Spinal cord (tissue), 10 donors: ENCODE data around the gene PSMA2. TPM values are rescaled to one million over a fixed set of nuclear protein-coding genes. Genes with fewer than 3 reads are reported as not detected.
A peak's percentile ranks its signal among the peaks of the same experiment; 100 is the strongest.

ENCODE experiments used
- DNase-seq, 6 donors: peaks; one replicate each; pipeline versions ENCODE4 v3.0.0 to v3.0.0-alpha.2; 2013 to 2015; ENCODE audit warnings: low spot score in 6 of 6, low read depth in 4 of 6
- H3K27ac ChIP-seq: one replicate; pipeline ENCODE4 v1.5.1; 2013; ENCODE audit warnings: low read depth, low read length, control low read depth
- H3K27me3 ChIP-seq: one replicate; pipeline ENCODE4 v1.6.1; 2013; ENCODE audit warnings: low read length; ENCODE audit not compliant: control insufficient read depth, insufficient read depth
- H3K36me3 ChIP-seq: one replicate; pipeline ENCODE4 v1.6.1; 2013; ENCODE audit warnings: low read length; ENCODE audit not compliant: control insufficient read depth, insufficient read depth
- H3K4me1 ChIP-seq: one replicate; pipeline ENCODE4 v1.6.1; 2013; ENCODE audit warnings: low read length; ENCODE audit not compliant: control insufficient read depth, insufficient read depth
- H3K4me3 ChIP-seq: one replicate; pipeline ENCODE4 v1.5.1; 2013; ENCODE audit warnings: low read depth, low read length, control low read depth
- H3K9me3 ChIP-seq: one replicate; pipeline ENCODE4 v1.6.1; 2013; ENCODE audit warnings: low read length; ENCODE audit not compliant: control insufficient read depth, insufficient read depth
- WGBS: methylation state at CpG from one replicate; pipeline ENCODE4 v1.1.5; 2013; ENCODE audit warnings: missing lambda C conversion rate; ENCODE audit not compliant: insufficient coverage; 5-methylcytosine and 5-hydroxymethylcytosine counted together
- polyA plus RNA-seq, 2 donors: library from polyadenylated mRNA; unstranded; fragments of 120-200 nt; gene quantifications; one replicate each; pipeline ENCODE4 v1.2.1, GENCODE V29; 2013; ENCODE audit not compliant: insufficient read length in 2 of 2
- total RNA-seq, 2 donors: library from RNA; depleted of rRNA in 1 of 2; stranded (reverse); fragments of 120-200 nt in 1 of 2; fragments of >200 nt in 1 of 2; gene quantifications; one replicate each; pipeline versions ENCODE4 v1.2.3 to v1.2.4, GENCODE V29; 2013 to 2014
- donor health status: healthy.

The PSMA2 gene
- total and polyA plus RNA-seq, 4 donors, result 46.4 to 150 (median 115) TPM

DNA sequence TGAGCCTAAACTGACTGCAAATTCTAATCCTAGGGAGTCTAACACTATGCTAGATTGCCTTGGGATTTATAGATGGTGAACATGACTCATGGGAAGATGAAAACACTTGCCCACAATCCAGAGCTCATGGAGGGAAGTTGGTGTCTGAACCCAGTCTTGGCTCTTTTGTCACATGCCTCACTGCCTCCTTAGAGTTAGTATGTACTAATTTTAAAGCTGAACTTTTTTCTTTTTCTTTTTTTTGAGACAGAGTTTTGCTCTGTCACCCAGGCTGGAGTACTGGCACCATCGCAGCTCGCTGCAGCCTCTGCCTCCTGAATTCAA is 14.6 kb upstream of the PSMA2 start:
- DNase-seq, result no peak
- no peaks in the 10 kb centered on the region for H3K36me3 ChIP-seq
- H3K4me1 ChIP-seq, result no peaks in the 10 kb centered on the region
- no peaks in the 10 kb centered on the region for H3K27me3 ChIP-seq
- no peaks in the 10 kb centered on the region for H3K9me3 ChIP-seq
- WGBS, result 95% methylated on average over 2 of the region's 2 CpGs
- H3K4me3 ChIP-seq, result no peak overlapping the region
- H3K27ac ChIP-seq, result no peak overlapping the region

DNA sequence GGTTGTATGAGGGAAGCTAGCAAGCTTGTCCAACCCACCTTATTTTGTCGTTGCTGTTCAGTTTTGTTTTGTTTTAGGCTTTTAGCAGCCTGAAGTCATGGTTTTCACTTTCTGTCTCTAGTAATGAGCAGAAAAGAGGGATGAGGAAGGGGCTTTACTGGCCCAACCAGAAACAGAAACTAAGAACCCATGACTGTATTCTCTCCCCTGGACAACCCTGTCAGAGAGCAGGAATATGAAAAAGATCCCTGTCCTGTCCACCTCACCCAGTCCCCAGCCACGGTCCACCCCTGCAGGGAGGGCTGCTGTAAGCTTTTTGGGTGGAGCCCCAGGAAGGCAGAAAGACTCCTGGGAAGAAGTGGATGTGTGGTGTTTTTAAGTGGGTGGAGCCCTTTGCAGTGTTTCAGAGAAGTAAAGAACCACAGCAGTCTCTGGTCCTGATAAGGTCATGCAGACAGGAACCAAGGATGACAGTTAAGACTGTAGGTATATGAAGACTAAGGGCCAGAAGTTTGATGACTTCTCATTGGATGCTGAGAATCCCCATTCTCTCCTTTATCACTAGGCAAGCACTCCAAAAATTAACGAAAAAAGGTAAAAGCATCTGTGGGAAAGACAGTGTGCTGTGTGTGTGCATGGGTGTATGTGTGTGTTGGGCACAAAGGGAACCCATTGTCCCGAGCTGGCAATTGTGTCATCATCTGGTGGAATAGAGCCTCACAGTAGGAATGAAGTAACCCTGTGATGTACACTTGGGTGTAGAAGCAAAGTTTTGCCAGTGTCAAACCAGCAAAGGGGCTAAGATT is 14.1 kb upstream of the PSMA2 start:
- Histone ChIP-seq H3K9me3 (no peaks in the 10 kb centered on the region), H3K4me1 (peaks cover 3% of the 10 kb centered on the region), H3K4me3 (no peak overlapping the region), H3K36me3 (no peaks in the 10 kb centered on the region), H3K27me3 (no peaks in the 10 kb centered on the region), H3K27ac (no peak overlapping the region)
- no peak for DNase-seq
- WGBS, result 78% methylated on average over 1 of the region's 4 CpGs

DNA sequence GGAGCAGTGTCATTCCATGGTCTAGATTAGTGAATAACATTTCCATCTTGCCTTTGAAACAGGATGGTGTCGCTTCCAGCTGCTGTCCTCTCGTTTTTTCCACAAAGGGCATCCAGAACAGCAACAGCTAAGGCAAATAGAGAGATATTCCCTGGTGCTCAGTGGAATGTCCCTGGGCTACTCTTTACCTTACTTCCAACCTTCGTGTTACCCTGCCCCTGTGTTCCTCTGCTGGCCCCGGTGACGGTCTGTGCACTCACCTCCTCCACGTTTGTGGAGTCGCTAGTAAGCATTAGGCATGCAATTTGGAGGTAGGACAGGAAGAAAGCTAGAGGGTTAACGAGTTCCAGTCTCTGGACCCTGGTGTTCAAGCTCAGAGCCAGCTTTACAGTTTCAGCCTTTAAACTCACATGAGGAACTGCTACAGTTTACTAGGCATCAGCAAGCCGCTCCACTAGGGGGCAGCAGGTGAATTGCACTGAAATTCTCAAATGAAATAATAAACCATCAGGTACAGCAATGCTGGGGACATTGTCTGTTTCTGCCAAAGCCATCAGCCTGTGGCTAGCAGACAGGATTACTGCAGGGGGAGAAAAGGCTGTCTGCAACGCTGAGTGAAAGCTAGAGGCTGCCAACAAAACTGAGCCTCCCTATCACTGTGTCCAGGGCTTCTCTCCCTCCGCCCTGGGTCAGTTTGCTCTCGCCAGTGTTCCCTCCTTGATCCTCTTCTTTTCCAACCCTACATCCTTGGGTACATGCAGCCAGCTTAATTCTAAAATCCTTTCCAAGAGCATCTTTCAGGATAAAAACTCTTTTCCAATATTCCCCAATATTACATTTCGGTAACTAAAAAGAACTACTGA is 9.2 kb upstream of the PSMA2 start:
- Histone ChIP-seq H3K4me1 (peaks cover 3% of the 10 kb centered on the region), H3K27ac (no peak overlapping the region), H3K4me3 (no peak overlapping the region), H3K36me3 (peaks cover 7% of the 10 kb centered on the region), H3K27me3 (no peaks in the 10 kb centered on the region), H3K9me3 (no peaks in the 10 kb centered on the region)
- 35% methylated on average over 9 of the region's 13 CpGs for WGBS
- DNase-seq, result peak; percentile 57 to 98 (median 79)

DNA sequence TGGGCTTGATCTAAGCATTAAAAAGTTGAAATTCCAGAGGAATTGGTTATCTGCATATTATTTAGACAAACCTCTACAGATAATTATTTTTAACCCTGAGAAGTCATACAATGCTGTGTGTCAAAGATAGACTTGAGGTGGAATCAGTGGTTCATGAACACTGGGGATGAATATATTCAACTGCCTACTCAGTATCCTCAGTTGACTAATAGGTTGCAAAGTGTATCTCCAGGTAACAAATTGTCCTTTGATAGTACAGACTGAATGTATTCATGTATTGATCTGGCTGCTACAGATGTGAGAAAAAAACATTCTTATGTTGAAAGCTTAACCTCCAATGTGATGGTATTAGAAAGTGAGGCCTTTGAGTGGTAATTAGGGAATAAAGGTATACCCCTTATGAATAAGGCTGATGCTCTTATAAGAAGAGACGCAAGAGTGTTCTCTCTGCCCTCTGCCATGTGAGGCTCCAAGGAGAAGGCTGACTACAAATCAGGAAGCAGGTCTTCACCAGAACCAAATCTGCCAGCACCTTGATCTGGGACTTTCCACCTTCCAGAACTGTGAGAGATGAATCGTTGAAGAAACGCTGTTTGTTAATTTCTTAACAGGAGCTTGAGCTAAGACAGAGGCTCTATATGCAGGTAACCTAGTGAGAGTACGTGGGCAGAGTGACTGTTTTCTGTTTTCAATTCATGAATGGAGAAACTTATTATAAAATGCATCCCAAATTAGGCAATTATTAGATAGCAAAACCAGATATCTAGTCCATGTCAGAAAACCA is 7.7 kb upstream of the PSMA2 start:
- peaks cover 7% of the 10 kb centered on the region for H3K36me3 ChIP-seq
- 96% methylated on average over 3 of the region's 4 CpGs for WGBS
- no peak overlapping the region for H3K27ac ChIP-seq
- no peaks in the 10 kb centered on the region for H3K9me3 ChIP-seq
- H3K4me1 ChIP-seq, result peaks cover 3% of the 10 kb centered on the region
- no peak for DNase-seq
- H3K4me3 ChIP-seq, result no peak overlapping the region
- no peaks in the 10 kb centered on the region for H3K27me3 ChIP-seq

DNA sequence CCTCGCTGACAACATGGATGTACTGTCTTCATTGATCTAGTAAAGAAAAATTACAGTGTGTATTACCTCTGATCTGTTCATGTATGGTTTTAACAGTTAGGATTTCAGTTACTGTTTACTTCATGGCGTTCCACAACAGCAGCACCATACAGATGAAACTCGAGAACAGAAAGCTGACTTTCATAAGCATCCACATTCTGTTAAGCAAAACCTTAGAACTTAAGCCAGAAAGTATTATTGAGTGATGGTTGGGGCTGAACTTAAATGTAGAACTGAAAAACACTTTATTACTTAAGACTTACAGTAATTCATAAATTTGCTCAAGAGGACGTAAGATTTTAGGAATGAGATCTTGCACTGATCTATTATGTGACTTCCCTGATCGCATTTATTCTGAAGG is 3.9 kb upstream of the PSMA2 start:
- Histone ChIP-seq H3K4me1 (peaks cover 10% of the 10 kb centered on the region), H3K36me3 (peaks cover 7% of the 10 kb centered on the region), H3K27me3 (no peaks in the 10 kb centered on the region), H3K9me3 (no peaks in the 10 kb centered on the region), H3K27ac (no peak overlapping the region), H3K4me3 (no peak overlapping the region)
- DNase-seq, result no peak
- WGBS, result no CpG with 5 or more reads among the region's 5 CpGs

DNA sequence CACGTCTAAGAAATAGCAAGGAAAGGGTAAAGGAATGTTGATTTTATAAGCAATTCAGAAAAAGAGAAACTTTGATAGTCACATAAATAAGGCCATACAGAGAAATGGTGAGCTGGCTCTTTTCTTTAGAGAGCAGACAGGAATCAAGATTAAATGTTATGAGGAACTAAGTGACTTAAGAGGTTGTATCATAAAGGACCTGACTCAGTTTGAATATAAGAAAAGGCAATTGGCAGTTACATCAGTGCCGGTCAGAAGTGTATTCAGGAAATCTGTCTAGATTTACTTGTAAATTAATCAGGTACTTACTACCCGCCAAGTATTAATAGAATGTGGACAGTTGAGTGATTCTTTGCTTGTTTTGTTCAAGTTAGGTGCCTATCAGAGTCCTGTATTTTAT is 2.3 kb upstream of the PSMA2 start:
- H3K36me3 ChIP-seq, result peaks cover 7% of the 10 kb centered on the region
- no CpG with 5 or more reads among the region's 3 CpGs for WGBS
- H3K9me3 ChIP-seq, result no peaks in the 10 kb centered on the region

DNA sequence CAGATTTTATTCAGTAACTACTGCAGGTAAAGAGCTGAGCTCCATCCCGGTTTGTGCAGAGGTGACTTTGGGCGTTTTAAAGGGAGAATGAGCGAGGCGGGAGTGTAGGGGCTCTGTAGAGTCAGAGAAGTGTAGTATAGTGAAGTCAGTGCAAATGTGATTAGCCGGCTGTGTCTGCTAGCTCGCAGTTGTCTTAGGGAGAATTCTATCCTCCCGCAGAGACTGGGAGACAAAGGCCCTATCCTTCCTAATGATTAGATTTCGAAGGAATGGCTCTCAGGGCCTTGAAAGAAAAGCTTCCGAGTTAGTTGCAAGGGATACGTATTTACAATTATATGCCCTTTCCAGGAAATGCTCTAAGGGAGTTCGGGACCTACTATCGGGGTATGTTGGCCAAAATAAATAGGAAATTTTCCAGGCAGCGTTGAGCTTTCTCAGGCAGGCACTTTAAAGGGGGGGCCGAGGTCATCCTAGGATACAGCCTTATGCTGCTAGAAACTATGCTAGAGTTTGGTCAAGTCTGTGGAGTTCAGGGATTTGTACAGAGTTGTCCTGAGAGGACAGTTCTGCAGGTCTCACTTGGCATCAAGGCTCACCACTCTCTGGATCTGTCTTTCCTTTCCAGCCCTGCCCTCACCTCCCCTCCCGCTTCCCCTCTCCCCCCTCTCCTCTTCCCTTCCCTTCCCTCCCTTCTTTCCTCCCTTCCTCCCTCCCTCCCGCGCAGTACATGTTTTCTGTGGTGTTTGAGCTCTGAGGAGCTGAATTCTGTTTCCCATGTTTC is 1.0 kb upstream of the PSMA2 start:
- Histone ChIP-seq H3K4me1 (peaks cover 13% of the 10 kb centered on the region), H3K27ac (peak overlapping the region; percentile 92), H3K9me3 (no peaks in the 10 kb centered on the region), H3K36me3 (no peaks in the 10 kb centered on the region), H3K4me3 (peak overlapping the region; percentile 78), H3K27me3 (no peaks in the 10 kb centered on the region)
- WGBS, result 0% methylated on average over 12 of the region's 17 CpGs
- peak in 5 of 6 donors; percentile 14 to 74 (median 40) for DNase-seq

More for the DNA sequence above, 2.3 kb upstream of the PSMA2 start:
- Histone ChIP-seq H3K4me3 (no peak overlapping the region), H3K27me3 (no peaks in the 10 kb centered on the region), H3K4me1 (peaks cover 13% of the 10 kb centered on the region), H3K27ac (no peak overlapping the region)
- no peak for DNase-seq

DNA sequence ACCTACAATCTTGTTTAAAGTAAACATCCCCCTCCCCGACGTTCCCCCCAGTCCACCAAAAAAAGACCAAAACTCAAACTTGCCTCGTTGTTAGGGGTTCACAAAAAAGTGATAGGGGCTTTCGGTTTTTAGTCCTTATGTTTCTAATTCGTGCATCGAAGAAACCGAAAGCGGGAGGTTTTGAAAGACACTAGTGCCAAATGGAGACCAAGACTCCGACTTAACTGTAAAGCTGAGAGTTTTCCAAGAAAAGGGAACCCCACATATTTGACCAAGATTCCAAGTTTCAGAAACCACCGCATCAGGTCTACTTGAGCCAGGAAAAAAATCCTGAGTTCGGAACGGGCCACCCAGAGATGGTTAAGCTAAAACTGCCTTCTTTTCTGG is 534 bp downstream of the PSMA2 start:
- Histone ChIP-seq H3K4me1 (peaks cover 13% of the 10 kb centered on the region), H3K27ac (peak overlapping the region; percentile 85), H3K27me3 (no peaks in the 10 kb centered on the region), H3K4me3 (peak overlapping the region; percentile 78), H3K9me3 (no peaks in the 10 kb centered on the region), H3K36me3 (no peaks in the 10 kb centered on the region)
- WGBS, result under 1% methylated on average over 8 of the region's 12 CpGs
- no peak for DNase-seq

DNA sequence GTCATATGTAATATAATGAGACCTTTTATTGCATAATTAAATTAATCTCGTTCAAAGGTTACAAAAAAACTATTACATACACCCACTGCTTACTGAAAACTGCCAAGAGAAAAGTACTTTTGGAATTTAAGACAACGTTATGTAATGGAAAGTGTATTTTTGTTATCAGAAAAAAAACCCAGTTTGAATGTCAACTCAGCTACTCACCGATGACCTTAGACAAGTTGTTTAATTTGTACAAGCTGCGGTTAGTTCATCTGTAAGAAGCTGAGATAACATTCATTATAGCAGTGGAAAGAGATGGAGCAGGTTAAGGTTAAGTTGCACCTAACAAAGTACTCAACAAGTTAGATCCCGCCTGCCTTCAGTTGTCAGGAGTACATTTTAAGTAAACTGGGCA is 1.1 kb downstream of the PSMA2 start:
- H3K4me3 ChIP-seq, result peak overlapping the region; percentile 78
- no peak for DNase-seq
- H3K27me3 ChIP-seq, result no peaks in the 10 kb centered on the region
- no peaks in the 10 kb centered on the region for H3K36me3 ChIP-seq
- peaks cover 13% of the 10 kb centered on the region for H3K4me1 ChIP-seq
- no peak overlapping the region for H3K27ac ChIP-seq
- 80% methylated on average over 1 of the region's 5 CpGs for WGBS
- no peaks in the 10 kb centered on the region for H3K9me3 ChIP-seq
